H4 (cell line): ENCODE measurements around the gene INSC. TPM values are rescaled to one million over a fixed set of nuclear protein-coding genes. Genes with fewer than 3 reads are reported as not detected.

ENCODE experiments used
- DNase-seq: peaks from one replicate; pipeline ENCODE4 v3.0.0-alpha.2; 2015; ENCODE audit warnings: low spot score
- total RNA-seq: library from RNA; depleted of rRNA; stranded (reverse); fragments of >200 nt; shearing (Covaris generic); gene quantifications from 2 replicates; pipeline ENCODE4 v1.2.3, GENCODE V29; 2014; rRNA removed

The INSC gene
- total RNA-seq, 1 experiment from 2014 or later = not detected

- DNase-seq = peak; percentile 42
Observed at GRCh38 chr11:15288863-15289262, 174.1 kb downstream of the INSC start.

GRCh38 chr11:15289723-15290122 lies 175.0 kb downstream of the INSC start:
- DNase-seq = no peak

GRCh38 chr11:15291885-15292284 lies 177.2 kb downstream of the INSC start:
- no peak for DNase-seq

- no peak for DNase-seq
Observed at GRCh38 chr11:15293975-15294620, 179.4 kb downstream of the INSC start.

DNA sequence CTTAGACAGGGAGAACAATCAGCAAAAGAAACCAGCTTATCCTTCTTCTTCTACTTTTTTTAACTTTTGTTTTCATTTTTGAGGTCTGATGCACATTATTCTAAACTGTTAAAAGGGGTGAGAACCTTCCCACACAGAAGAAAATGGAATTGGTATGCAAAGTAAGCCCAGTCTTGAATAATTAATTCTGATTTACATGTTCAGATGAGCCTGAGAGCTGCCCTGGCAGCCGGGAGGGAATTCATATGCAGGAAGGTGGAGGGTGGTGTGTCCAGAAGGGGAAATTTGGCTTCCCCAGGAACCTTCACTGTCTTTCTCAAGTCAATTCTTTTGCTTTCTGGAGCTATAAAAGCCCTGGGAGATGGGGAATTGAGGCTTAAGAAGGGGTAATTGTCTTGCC lies 181.0 kb downstream of the INSC start:
- no peak for DNase-seq

Other genes starting within 250 kb of the INSC start
- 17.8 and 22.9 TPM in 2 replicates for gene CYP2R1, start 222.7 kb upstream of the INSC start, total RNA-seq
- gene CALCA, start 142.6 kb upstream of the INSC start, total RNA-seq = 0.14 TPM in 1 of 2 replicates, not detected in the other
- 0.08 and 0.81 TPM in 2 replicates for gene CALCB, start 41.3 kb upstream of the INSC start, total RNA-seq